ENCODE results near the gene RBFOX2. TPM values are rescaled to one million over a fixed set of nuclear protein-coding genes. Genes with fewer than 3 reads are reported as not detected.

RBFOX2 gene
- total and polyA plus RNA-seq, 4 donors = 14.2 to 53.6 (median 25.6) TPM

DNA sequence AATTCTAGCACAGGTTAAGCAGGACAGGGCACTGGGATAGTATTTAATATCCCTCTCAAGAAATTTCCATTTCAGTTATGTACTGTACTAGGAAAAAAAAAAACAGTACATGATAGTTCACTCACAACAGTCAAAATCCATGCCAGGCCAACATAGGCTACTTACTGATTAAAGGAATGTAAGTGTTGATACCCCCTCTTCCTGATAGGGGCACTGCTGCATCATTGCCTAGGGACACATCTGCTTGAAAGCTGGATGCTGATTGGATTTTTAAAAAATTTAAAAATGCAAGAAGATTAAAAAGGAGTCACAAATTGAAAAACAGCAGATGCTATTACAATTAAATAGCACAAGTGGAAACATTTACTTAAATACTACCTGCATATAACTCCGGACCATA is 267.6 kb downstream of the RBFOX2 start:
- WGBS = 99% methylated on average over 1 of the region's 1 CpG
- H3K36me3 ChIP-seq (ENCODE audit: control insufficient read depth in 4 of 4, insufficient read depth in 3 of 4, low read depth in 1 of 4, low read length in 3 of 4) = peaks cover 0 to 25% (median 12%) of the 10 kb centered on the region in 4 donors
- H3K9me3 ChIP-seq (ENCODE audit: control insufficient read depth in 4 of 4, low read length in 3 of 4) = no peaks in the 10 kb centered on the region
- no peaks in the 10 kb centered on the region for H3K27me3 ChIP-seq (ENCODE audit: control insufficient read depth in 4 of 4, insufficient read depth in 4 of 4, low read length in 3 of 4)
- H3K4me1 ChIP-seq (ENCODE audit: control insufficient read depth in 4 of 4, insufficient read depth in 4 of 4, low read length in 3 of 4) = peaks cover 0 to 11% (median 6%) of the 10 kb centered on the region in 4 donors
- peak; percentile 71 to 72 for TF ChIP-seq RAD21 (IDR thresholded peaks at IDR 0.05)
- no peak for TF ChIP-seq RXRA (IDR thresholded peaks at IDR 0.05)
- TF ChIP-seq, protein P1, sequence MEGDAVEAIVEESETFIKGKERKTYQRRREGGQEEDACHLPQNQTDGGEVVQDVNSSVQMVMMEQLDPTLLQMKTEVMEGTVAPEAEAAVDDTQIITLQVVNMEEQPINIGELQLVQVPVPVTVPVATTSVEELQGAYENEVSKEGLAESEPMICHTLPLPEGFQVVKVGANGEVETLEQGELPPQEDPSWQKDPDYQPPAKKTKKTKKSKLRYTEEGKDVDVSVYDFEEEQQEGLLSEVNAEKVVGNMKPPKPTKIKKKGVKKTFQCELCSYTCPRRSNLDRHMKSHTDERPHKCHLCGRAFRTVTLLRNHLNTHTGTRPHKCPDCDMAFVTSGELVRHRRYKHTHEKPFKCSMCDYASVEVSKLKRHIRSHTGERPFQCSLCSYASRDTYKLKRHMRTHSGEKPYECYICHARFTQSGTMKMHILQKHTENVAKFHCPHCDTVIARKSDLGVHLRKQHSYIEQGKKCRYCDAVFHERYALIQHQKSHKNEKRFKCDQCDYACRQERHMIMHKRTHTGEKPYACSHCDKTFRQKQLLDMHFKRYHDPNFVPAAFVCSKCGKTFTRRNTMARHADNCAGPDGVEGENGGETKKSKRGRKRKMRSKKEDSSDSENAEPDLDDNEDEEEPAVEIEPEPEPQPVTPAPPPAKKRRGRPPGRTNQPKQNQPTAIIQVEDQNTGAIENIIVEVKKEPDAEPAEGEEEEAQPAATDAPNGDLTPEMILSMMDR (IDR thresholded peaks at IDR 0.05; ENCODE audit: low read depth, low read length, missing input control) = peak; percentile 36
- no peak for TF ChIP-seq JUND (IDR thresholded peaks at IDR 0.05)
- TF ChIP-seq ZBTB33 (IDR thresholded peaks at IDR 0.05) = no peak
- no peak overlapping the region for H3K4me3 ChIP-seq (ENCODE audit: low read depth in 1 of 3, low read length in 3 of 3)
- H3K27ac ChIP-seq (ENCODE audit: low read depth in 1 of 2, low read length in 2 of 2) = no peak overlapping the region
- no peak overlapping the region for H3K9ac ChIP-seq (ENCODE audit: low read depth in 1 of 2, low read length in 2 of 2)
- DNase-seq (ENCODE audit: low spot score) = no peak

DNA sequence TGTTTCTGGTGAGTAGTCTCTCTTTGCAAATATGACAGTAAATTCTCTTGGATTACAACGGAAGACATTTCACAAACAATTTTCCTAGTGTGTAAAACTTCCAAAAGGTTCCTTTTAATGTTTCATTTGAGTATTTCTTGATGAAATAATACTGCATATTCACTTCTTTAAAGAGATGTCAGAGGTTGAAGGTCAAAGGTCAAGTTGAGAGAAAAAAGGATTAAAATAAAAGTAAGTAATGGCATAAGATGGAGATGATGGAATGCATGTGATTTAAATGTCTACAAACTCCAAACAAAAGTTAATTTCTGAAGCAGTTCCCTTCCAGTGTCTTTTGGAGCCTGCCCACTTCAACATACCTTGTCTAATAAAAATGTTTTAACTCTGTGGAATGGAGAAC is 270.2 kb downstream of the RBFOX2 start:
- WGBS = 89% methylated on average over 1 of the region's 1 CpG
- Histone ChIP-seq H3K9me3 (ENCODE audit: control insufficient read depth in 4 of 4, low read length in 3 of 4) (no peaks in the 10 kb centered on the region), H3K4me1 (ENCODE audit: control insufficient read depth in 4 of 4, insufficient read depth in 4 of 4, low read length in 3 of 4) (peaks cover 0 to 12% (median 6%) of the 10 kb centered on the region in 4 donors), H3K9ac (ENCODE audit: low read depth in 1 of 2, low read length in 2 of 2) (no peak overlapping the region), H3K4me3 (ENCODE audit: low read depth in 1 of 3, low read length in 3 of 3) (no peak overlapping the region), H3K27me3 (ENCODE audit: control insufficient read depth in 4 of 4, insufficient read depth in 4 of 4, low read length in 3 of 4) (no peaks in the 10 kb centered on the region), H3K36me3 (ENCODE audit: control insufficient read depth in 4 of 4, insufficient read depth in 3 of 4, low read depth in 1 of 4, low read length in 3 of 4) (peaks cover 0 to 25% (median 12%) of the 10 kb centered on the region in 4 donors), H3K27ac (ENCODE audit: low read depth in 1 of 2, low read length in 2 of 2) (no peak overlapping the region)
- TF ChIP-seq SP1 (IDR thresholded peaks at IDR 0.05) (no peak), JUND (IDR thresholded peaks at IDR 0.05) (no peak), YY1 (IDR thresholded peaks at IDR 0.05) (no peak), MAX (IDR thresholded peaks at IDR 0.05) (no peak), NR2F2 (IDR thresholded peaks at IDR 0.05) (peak; percentile 70)
- TF ChIP-seq, protein P2, sequence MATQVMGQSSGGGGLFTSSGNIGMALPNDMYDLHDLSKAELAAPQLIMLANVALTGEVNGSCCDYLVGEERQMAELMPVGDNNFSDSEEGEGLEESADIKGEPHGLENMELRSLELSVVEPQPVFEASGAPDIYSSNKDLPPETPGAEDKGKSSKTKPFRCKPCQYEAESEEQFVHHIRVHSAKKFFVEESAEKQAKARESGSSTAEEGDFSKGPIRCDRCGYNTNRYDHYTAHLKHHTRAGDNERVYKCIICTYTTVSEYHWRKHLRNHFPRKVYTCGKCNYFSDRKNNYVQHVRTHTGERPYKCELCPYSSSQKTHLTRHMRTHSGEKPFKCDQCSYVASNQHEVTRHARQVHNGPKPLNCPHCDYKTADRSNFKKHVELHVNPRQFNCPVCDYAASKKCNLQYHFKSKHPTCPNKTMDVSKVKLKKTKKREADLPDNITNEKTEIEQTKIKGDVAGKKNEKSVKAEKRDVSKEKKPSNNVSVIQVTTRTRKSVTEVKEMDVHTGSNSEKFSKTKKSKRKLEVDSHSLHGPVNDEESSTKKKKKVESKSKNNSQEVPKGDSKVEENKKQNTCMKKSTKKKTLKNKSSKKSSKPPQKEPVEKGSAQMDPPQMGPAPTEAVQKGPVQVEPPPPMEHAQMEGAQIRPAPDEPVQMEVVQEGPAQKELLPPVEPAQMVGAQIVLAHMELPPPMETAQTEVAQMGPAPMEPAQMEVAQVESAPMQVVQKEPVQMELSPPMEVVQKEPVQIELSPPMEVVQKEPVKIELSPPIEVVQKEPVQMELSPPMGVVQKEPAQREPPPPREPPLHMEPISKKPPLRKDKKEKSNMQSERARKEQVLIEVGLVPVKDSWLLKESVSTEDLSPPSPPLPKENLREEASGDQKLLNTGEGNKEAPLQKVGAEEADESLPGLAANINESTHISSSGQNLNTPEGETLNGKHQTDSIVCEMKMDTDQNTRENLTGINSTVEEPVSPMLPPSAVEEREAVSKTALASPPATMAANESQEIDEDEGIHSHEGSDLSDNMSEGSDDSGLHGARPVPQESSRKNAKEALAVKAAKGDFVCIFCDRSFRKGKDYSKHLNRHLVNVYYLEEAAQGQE (IDR thresholded peaks at IDR 0.05) = no peak
- DNase-seq (ENCODE audit: low spot score) = no peak

- Histone ChIP-seq H3K4me1 (ENCODE audit: control insufficient read depth in 4 of 4, insufficient read depth in 4 of 4, low read length in 3 of 4) (peaks cover 0 to 12% (median 6%) of the 10 kb centered on the region in 4 donors), H3K4me3 (ENCODE audit: low read depth in 1 of 3, low read length in 3 of 3) (no peak overlapping the region), H3K9ac (ENCODE audit: low read depth in 1 of 2, low read length in 2 of 2) (no peak overlapping the region), H3K9me3 (ENCODE audit: control insufficient read depth in 4 of 4, low read length in 3 of 4) (no peaks in the 10 kb centered on the region), H3K27ac (ENCODE audit: low read depth in 1 of 2, low read length in 2 of 2) (no peak overlapping the region), H3K36me3 (ENCODE audit: control insufficient read depth in 4 of 4, insufficient read depth in 3 of 4, low read depth in 1 of 4, low read length in 3 of 4) (peaks cover 0 to 29% (median 12%) of the 10 kb centered on the region in 4 donors), H3K27me3 (ENCODE audit: control insufficient read depth in 4 of 4, insufficient read depth in 4 of 4, low read length in 3 of 4) (no peaks in the 10 kb centered on the region)
- DNase-seq (ENCODE audit: low spot score) = no peak
- 97% methylated on average over 1 of the region's 1 CpG for WGBS
- TF ChIP-seq EGR1 (IDR thresholded peaks at IDR 0.05; ENCODE audit: low read depth in 2 of 2) (no peak), MAX (IDR thresholded peaks at IDR 0.05) (no peak), GABPA (IDR thresholded peaks at IDR 0.05 in 1 of 2, conservative IDR thresholded peaks at IDR 0.05 in 1 of 2) (no peak), ZBTB33 (IDR thresholded peaks at IDR 0.05) (no peak), HNF4G (IDR thresholded peaks at IDR 0.05) (peak; percentile 15), SP1 (IDR thresholded peaks at IDR 0.05) (no peak)
- TF ChIP-seq, protein P3, sequence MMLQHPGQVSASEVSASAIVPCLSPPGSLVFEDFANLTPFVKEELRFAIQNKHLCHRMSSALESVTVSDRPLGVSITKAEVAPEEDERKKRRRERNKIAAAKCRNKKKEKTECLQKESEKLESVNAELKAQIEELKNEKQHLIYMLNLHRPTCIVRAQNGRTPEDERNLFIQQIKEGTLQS (IDR thresholded peaks at IDR 0.05) = no peak
Observed at GRCh38 chr22:35756722-35757121, 271.9 kb downstream of the RBFOX2 start.
